DMS 273 (cell line): ENCODE results near the gene PRKCE.
"Not testable (repeated sequence)": the region's sequence is repeated elsewhere in the genome, so short reads cannot be mapped to it uniquely, and the experiment has no call there.

Experiments used
- DNase-seq: peaks from one replicate; lab custom pipeline; 2025; ENCODE audit not compliant: unreplicated experiment; lab: John Stamatoyannopoulos, UW

Gene PRKCE

GRCh38 chr2:46198164-46198883, 546.8 kb downstream of the PRKCE start:
- no peak for DNase-seq

GRCh38 chr2:46198966-46199365, 547.5 kb downstream of the PRKCE start:
- no peak for DNase-seq

GRCh38 chr2:46200100-46200690, 548.7 kb downstream of the PRKCE start:
- no peak for DNase-seq

DNA sequence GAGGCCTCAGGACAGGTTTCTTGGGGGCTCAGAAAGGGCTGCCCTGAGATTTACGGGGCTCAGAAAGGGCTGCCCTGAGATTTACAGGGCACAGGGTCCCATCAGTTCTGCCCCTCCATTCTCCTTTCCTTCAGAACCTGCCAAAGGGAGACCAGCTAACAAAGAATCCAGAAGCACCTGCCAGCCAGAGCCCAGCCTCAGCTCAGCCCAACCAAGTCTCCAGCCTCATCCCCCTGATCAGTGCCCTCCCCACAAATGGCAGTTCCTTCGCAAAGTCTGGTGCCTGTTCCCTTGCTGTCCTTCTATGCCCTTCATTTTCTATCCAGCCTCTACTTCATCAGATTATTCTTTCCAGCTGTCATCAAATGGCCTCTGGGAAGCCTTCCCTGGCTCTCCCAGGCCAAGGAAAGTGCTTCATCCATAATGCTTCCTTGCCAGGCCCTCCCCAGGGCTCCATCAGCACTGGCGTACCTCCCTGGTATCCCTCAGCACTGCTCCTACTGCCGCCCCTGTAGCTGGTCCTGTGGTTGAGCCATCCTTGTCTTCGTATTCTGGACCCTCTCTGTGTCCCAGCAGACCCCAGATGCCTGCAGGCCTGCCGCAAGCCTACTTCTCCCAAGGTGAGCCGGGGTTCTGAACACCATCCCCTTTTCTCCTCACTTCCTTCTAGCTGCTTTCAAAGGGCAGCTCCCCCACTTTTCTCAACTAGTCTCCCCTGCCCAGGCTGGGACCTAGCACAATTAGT, 549.6 kb downstream of the PRKCE start:
- DNase-seq = no peak

DNA sequence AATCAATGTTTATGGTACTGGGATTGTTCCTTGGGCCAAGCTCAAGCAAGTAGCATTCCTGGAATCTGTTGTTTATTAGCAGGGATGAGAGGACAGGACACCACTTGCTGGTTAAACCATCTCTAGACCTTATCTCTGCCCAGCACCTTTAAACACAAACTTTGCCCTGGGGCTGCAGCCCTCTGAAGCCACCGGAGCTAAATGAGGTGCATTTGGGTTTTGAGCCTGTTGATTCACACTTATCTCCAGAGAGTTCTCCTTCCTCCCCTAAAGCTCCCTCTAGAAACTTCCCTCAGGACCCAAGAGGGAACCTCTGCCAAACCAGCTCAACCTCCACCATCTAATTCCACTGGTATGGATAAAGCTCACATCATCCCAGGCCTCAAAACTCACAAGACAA, 551.0 kb downstream of the PRKCE start:
- DNase-seq = no peak

GRCh38 chr2:46202987-46203386, 551.5 kb downstream of the PRKCE start:
- no peak for DNase-seq

- not testable (repeated sequence) for DNase-seq
These were observed 552.2 kb downstream of the PRKCE start for GRCh38 chr2:46203636-46204035.

DNA sequence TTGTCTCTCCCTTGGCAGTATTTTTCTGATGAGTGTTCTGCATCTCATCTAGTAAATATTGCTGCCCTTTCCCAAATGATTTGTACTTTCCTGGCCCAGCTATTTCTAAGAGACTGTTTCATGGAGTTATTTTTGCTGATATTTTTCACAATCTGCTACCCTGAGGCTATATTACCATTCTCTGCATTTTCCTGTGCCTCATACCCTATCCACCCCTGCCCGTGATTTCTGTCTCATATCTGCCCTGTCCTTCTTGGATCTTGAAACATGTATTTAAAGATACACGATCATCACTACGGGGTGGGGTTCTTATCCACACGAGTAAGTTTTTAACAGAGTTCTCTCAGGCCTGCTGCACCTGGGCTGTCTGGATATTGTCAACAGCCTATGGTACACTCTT, 556.1 kb downstream of the PRKCE start:
- DNase-seq = no peak

GRCh38 chr2:46208766-46209165, 557.3 kb downstream of the PRKCE start:
- DNase-seq = no peak

DNA sequence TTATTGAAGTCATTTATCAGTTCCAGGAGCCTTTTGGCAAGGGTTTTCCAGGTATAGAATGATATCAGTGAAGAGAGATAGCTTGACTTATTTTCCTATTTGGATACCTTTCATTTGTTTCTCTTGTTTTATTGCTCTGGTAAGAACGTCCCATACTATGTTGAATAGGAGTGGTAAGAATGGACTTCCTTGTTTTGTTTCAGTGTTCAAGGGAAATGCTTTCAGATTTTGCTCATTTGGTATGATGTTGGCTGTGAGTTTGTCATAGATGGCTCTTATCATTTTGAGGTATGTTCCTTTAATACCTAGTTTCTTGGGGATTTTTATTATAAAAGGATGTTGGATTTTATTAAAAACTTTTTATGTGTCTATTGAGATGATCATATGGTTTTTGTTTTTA, 558.6 kb downstream of the PRKCE start:
- DNase-seq = no peak

DNA sequence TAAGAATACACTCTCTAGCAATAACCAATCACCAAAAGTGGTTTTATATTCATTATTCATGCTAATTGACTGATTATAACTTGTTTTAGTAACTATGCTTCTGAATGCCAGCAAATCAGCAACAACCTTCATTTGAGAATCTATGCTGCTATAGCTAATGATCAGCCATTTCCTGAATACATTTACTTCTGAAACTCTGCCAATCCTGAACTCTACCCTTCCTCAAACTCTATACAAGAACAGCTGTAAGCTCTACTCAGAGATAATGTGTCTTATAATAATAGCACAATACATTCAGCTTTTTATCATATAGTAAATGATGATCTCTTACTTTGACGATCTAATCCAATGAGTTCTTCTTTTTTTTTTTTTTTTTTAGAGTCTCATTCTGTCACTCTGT, 560.0 kb downstream of the PRKCE start:
- DNase-seq = no peak

- DNase-seq = no peak
These were observed 562.4 kb downstream of the PRKCE start for GRCh38 chr2:46213906-46214305.

DNA sequence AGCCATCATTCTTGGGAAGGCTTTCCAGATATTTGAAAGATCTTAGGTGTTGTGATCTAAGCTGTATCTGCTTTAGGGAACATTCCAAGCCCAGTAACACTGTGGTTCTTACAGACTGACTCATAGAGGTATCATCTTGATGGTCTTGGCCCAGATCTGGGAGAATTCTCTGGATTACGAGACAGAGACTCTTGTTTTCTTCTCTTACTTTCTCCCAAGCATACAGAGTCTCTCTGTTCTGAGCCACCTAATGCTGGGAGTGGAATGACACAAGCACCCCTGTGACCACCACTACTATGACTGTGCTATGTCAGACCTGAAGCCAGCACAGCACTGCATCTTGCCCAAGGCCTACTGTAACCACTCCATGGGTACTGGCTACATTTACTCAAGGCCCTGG, 564.7 kb downstream of the PRKCE start:
- no peak for DNase-seq

- not testable (repeated sequence) for DNase-seq
These were observed 572.0 kb downstream of the PRKCE start for GRCh38 chr2:46223514-46223913.

DNA sequence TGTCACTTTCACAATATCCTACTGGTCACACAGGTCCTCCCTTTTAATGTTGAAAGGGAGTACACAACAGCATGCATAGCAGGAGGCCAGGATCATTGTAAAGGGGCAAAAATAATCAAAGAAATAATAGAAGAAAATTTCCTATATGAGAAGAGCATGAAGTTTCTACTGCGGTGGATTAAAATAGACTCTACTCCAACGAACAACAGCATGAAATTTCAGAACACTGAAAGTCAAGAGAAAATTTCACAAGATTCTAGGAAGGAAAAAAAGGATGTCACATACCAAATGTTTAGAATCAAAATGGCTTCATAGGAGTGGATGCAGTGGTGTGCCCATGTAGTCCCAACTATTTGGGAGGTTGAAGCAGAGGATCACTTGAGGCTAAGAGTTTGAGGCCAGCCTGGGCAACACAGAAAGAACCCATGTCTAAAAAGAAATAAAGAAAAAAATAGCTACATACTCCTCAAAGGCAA, 573.7 kb downstream of the PRKCE start:
- DNase-seq = no peak

- DNase-seq = no peak
These were observed 574.3 kb downstream of the PRKCE start for GRCh38 chr2:46225730-46226129.

DNA sequence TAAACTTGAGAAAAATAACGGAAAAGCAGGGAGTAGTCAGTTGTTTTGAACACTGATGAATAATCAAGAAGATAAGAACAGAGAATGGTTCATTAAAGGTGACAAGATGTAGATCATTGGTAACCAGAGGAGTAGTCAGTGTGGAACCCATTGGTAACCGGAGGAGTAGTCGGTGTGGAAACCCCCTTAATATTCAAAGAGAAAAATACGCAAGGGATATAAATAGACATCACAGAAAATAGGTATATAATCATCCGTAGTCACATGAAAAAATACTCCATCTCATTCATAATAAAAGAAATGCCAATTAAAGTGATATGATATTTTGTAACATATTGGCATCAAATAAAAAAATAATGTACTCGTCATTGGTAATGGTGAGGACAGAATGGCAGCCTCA, 575.1 kb downstream of the PRKCE start:
- no peak for DNase-seq

- no peak for DNase-seq
These were observed 575.5 kb downstream of the PRKCE start for GRCh38 chr2:46227022-46227421.

- no peak for DNase-seq
These were observed 576.3 kb downstream of the PRKCE start for GRCh38 chr2:46227674-46228289.

- no peak for DNase-seq
These were observed 577.9 kb downstream of the PRKCE start for GRCh38 chr2:46229134-46230063.
